Measurements from ENCODE around the gene RACK1. TPM values are rescaled to one million over a fixed set of nuclear protein-coding genes. Genes with fewer than 3 reads are reported as not detected.
A peak's percentile ranks its signal among the peaks of the same experiment; 100 is the strongest.

RACK1 gene
- polyA plus RNA-seq, 1 donor (not counting 4 experiments of a cell fraction or from before 2014, with no cell fraction given) = 3,291 TPM

GRCh38 chr5:181189962-181190710 is 53.6 kb downstream of the RACK1 start:
- H3K9me3 ChIP-seq (ENCODE audit: control insufficient read depth, low read depth, low read length) = no peaks in the 10 kb centered on the region
- TF ChIP-seq, protein P1, sequence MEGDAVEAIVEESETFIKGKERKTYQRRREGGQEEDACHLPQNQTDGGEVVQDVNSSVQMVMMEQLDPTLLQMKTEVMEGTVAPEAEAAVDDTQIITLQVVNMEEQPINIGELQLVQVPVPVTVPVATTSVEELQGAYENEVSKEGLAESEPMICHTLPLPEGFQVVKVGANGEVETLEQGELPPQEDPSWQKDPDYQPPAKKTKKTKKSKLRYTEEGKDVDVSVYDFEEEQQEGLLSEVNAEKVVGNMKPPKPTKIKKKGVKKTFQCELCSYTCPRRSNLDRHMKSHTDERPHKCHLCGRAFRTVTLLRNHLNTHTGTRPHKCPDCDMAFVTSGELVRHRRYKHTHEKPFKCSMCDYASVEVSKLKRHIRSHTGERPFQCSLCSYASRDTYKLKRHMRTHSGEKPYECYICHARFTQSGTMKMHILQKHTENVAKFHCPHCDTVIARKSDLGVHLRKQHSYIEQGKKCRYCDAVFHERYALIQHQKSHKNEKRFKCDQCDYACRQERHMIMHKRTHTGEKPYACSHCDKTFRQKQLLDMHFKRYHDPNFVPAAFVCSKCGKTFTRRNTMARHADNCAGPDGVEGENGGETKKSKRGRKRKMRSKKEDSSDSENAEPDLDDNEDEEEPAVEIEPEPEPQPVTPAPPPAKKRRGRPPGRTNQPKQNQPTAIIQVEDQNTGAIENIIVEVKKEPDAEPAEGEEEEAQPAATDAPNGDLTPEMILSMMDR (optimal IDR thresholded peaks at IDR 0.05 in 1 of 3, IDR thresholded peaks at IDR 0.05 in 1 of 3, conservative IDR thresholded peaks at IDR 0.05 in 1 of 3; ENCODE audit: extremely low read depth in 1 of 3, insufficient read depth in 2 of 3, low read length in 3 of 3) = no peak
- TF ChIP-seq EZH2 (IDR thresholded peaks at IDR 0.05; ENCODE audit: low read length) = no peak
- dilution Hi-C loops (cut with MboI; ENCODE audit: extremely low pct_ligation_motif_present, low sequenced_read_pairs) = no loop called here
- no peak overlapping the region for H3K27ac ChIP-seq (ENCODE audit: control insufficient read depth, insufficient read depth, low read length)
- H3K4me3 ChIP-seq (ENCODE audit: control insufficient read depth in 2 of 3, extremely low read depth in 1 of 3, insufficient read depth in 2 of 3, low read depth in 1 of 3, low read length in 3 of 3) = peak overlapping the region; percentile 54 to 87 (median 85)
- peak overlapping the region; percentile 100 for H3K4me2 ChIP-seq (ENCODE audit: control insufficient read depth, extremely low read depth, insufficient read depth, low read depth, low read length)
- no peaks in the 10 kb centered on the region for H3K27me3 ChIP-seq (ENCODE audit: control insufficient read depth, extremely low read depth, insufficient read depth, low read length)
- H4K20me1 ChIP-seq (ENCODE audit: control insufficient read depth, extremely low read depth, insufficient read depth, low read length) = peaks cover 2% of the 10 kb centered on the region
- peaks cover 17% of the 10 kb centered on the region for H3K4me1 ChIP-seq (ENCODE audit: control insufficient read depth, extremely low read depth, insufficient read depth, low read length)
- no peaks in the 10 kb centered on the region for H3K9me1 ChIP-seq (ENCODE audit: control insufficient read depth, extremely low read depth, insufficient read depth, low read length)
- peaks cover 3 to 5% of the 10 kb centered on the region in 2 experiments for H3K36me3 ChIP-seq (ENCODE audit: control insufficient read depth in 2 of 2, extremely low read depth in 1 of 2, insufficient read depth in 2 of 2, low read length in 2 of 2)
- no peak for FAIRE-seq
- DNase-seq (ENCODE audit: low read depth, low spot score) = no peak
- peak overlapping the region; percentile 68 for H2AFZ ChIP-seq (ENCODE audit: control insufficient read depth, low read length)
- peaks cover 2% of the 10 kb centered on the region for H3K79me2 ChIP-seq (ENCODE audit: control insufficient read depth, insufficient read depth, low read length)
- H3K9ac ChIP-seq (ENCODE audit: control insufficient read depth, extremely low read depth, insufficient read depth, low read length) = peak overlapping the region; percentile 60

- Histone ChIP-seq H3K79me2 (ENCODE audit: control insufficient read depth, insufficient read depth, low read length) (peaks cover 2% of the 10 kb centered on the region), H3K9ac (ENCODE audit: control insufficient read depth, extremely low read depth, insufficient read depth, low read length) (peak overlapping the region; percentile 60), H3K36me3 (ENCODE audit: control insufficient read depth in 2 of 2, extremely low read depth in 1 of 2, insufficient read depth in 2 of 2, low read length in 2 of 2) (peaks cover 0 to 3% of the 10 kb centered on the region in 2 experiments), H3K27ac (ENCODE audit: control insufficient read depth, insufficient read depth, low read length) (no peak overlapping the region), H3K27me3 (ENCODE audit: control insufficient read depth, extremely low read depth, insufficient read depth, low read length) (no peaks in the 10 kb centered on the region), H4K20me1 (ENCODE audit: control insufficient read depth, extremely low read depth, insufficient read depth, low read length) (peaks cover 2% of the 10 kb centered on the region), H3K9me1 (ENCODE audit: control insufficient read depth, extremely low read depth, insufficient read depth, low read length) (no peaks in the 10 kb centered on the region), H3K4me1 (ENCODE audit: control insufficient read depth, extremely low read depth, insufficient read depth, low read length) (peaks cover 17% of the 10 kb centered on the region), H2AFZ (ENCODE audit: control insufficient read depth, low read length) (peak overlapping the region; percentile 91), H3K4me3 (ENCODE audit: control insufficient read depth in 2 of 3, extremely low read depth in 1 of 3, insufficient read depth in 2 of 3, low read depth in 1 of 3, low read length in 3 of 3) (peak overlapping the region; percentile 54 to 87 (median 85)), H3K4me2 (ENCODE audit: control insufficient read depth, extremely low read depth, insufficient read depth, low read depth, low read length) (peak overlapping the region; percentile 100), H3K9me3 (ENCODE audit: control insufficient read depth, low read depth, low read length) (no peaks in the 10 kb centered on the region)
- DNase-seq (ENCODE audit: low read depth, low spot score) (no peak), FAIRE-seq (no peak)
- TF ChIP-seq EZH2 (IDR thresholded peaks at IDR 0.05; ENCODE audit: low read length) = no peak
- TF ChIP-seq, protein P1 (optimal IDR thresholded peaks at IDR 0.05 in 1 of 3, IDR thresholded peaks at IDR 0.05 in 1 of 3, conservative IDR thresholded peaks at IDR 0.05 in 1 of 3; ENCODE audit: extremely low read depth in 1 of 3, insufficient read depth in 2 of 3, low read length in 3 of 3) = no peak
- dilution Hi-C loops (cut with MboI; ENCODE audit: extremely low pct_ligation_motif_present, low sequenced_read_pairs) = no loop called here
These were observed 54.2 kb downstream of the RACK1 start for GRCh38 chr5:181189363-181189961.
